Activated T-cell treated with anti-CD3 and anti-CD28 coated beads for 1 hour (primary cell): ENCODE results near the gene SLC4A8.
A peak's percentile ranks its signal among the peaks of the same experiment; 100 is the strongest.
"Not testable (repeated sequence)": the region's sequence is repeated elsewhere in the genome, so short reads cannot be mapped to it uniquely, and the experiment has no call there.

Source experiments
- DNase-seq: peaks from one replicate; pipeline ENCODE4 v3.0.0-alpha.2; 2020; ENCODE audit warnings: low read depth

Gene SLC4A8

GRCh38 chr12:51480978-51481377, 56.3 kb downstream of the SLC4A8 start:
- no peak for DNase-seq

GRCh38 chr12:51482929-51483697, 58.5 kb downstream of the SLC4A8 start:
- peak; percentile 1 for DNase-seq

GRCh38 chr12:51484119-51484518, 59.5 kb downstream of the SLC4A8 start:
- DNase-seq: no peak

- DNase-seq: no peak
Observed at GRCh38 chr12:51488281-51488680, 63.6 kb downstream of the SLC4A8 start.

- DNase-seq: no peak
Observed at GRCh38 chr12:51493281-51493680, 68.7 kb downstream of the SLC4A8 start.

- no peak for DNase-seq
Observed at GRCh38 chr12:51496895-51497294, 72.3 kb downstream of the SLC4A8 start.

GRCh38 chr12:51504851-51505250, 80.2 kb downstream of the SLC4A8 start:
- no peak for DNase-seq

GRCh38 chr12:51505360-51506105, 80.9 kb downstream of the SLC4A8 start:
- no peak for DNase-seq

GRCh38 chr12:51507178-51507577, 82.5 kb downstream of the SLC4A8 start:
- no peak for DNase-seq

- DNase-seq: no peak
Observed at GRCh38 chr12:51508285-51508684, 83.7 kb downstream of the SLC4A8 start.

GRCh38 chr12:51511546-51512260, 87.1 kb downstream of the SLC4A8 start:
- no peak for DNase-seq

- DNase-seq: no peak
Observed at GRCh38 chr12:51512438-51512837, 87.8 kb downstream of the SLC4A8 start.

- not testable (repeated sequence) for DNase-seq
Observed at GRCh38 chr12:51515037-51515436, 90.4 kb downstream of the SLC4A8 start.

GRCh38 chr12:51517316-51517715, 92.7 kb downstream of the SLC4A8 start:
- no peak for DNase-seq

GRCh38 chr12:51517800-51518199, 93.2 kb downstream of the SLC4A8 start:
- no peak for DNase-seq

GRCh38 chr12:51519755-51520154, 95.1 kb downstream of the SLC4A8 start:
- no peak for DNase-seq

GRCh38 chr12:51520576-51521325, 96.1 kb downstream of the SLC4A8 start:
- DNase-seq: no peak

GRCh38 chr12:51521554-51522276, 97.1 kb downstream of the SLC4A8 start:
- no peak for DNase-seq

- DNase-seq: no peak
Observed at GRCh38 chr12:51522696-51523095, 98.1 kb downstream of the SLC4A8 start.

- DNase-seq: no peak
Observed at GRCh38 chr12:51524386-51524901, 99.8 kb downstream of the SLC4A8 start.

GRCh38 chr12:51525518-51525917, 100.9 kb downstream of the SLC4A8 start:
- DNase-seq: no peak
